Measurements from ENCODE around the gene EPHB1. TPM values are rescaled to one million over a fixed set of nuclear protein-coding genes. Genes with fewer than 3 reads are reported as not detected.

EPHB1 gene
- total RNA-seq, 1 donor from 2014 or later: 1.3 TPM

DNA sequence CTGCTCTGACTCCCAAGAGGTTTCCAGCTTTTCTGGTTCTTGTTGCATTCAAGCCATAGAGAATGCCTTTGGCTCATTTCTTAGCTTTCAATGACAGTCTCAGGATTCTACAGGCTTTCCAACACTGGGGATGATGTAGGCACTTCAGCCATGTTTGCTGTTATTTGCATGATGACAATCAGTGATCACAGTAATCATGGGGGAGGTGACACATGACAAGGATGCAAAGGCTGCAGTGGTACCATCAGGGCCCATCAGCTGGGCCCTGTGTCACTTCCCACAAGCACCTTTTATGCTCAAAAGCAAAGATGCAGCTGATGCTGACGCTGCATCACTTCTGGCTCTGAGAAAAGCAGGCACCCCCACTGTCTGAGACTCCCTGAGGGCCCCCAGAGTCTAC is 18.6 kb downstream of the EPHB1 start:
- DNase-seq (ENCODE audit: low spot score in 2 of 2, unreplicated experiment in 2 of 2): no peak
- no peak overlapping the region for H3K4me3 Mint-ChIP-seq
- H3K4me1 Mint-ChIP-seq: no peaks in the 10 kb centered on the region
- H3K9me3 Mint-ChIP-seq: no peaks in the 10 kb centered on the region
- H3K27me3 Mint-ChIP-seq (ENCODE audit: low read depth): peaks cover 43% of the 10 kb centered on the region
- no peaks in the 10 kb centered on the region for H3K36me3 Mint-ChIP-seq
- TF ChIP-seq, protein P1, sequence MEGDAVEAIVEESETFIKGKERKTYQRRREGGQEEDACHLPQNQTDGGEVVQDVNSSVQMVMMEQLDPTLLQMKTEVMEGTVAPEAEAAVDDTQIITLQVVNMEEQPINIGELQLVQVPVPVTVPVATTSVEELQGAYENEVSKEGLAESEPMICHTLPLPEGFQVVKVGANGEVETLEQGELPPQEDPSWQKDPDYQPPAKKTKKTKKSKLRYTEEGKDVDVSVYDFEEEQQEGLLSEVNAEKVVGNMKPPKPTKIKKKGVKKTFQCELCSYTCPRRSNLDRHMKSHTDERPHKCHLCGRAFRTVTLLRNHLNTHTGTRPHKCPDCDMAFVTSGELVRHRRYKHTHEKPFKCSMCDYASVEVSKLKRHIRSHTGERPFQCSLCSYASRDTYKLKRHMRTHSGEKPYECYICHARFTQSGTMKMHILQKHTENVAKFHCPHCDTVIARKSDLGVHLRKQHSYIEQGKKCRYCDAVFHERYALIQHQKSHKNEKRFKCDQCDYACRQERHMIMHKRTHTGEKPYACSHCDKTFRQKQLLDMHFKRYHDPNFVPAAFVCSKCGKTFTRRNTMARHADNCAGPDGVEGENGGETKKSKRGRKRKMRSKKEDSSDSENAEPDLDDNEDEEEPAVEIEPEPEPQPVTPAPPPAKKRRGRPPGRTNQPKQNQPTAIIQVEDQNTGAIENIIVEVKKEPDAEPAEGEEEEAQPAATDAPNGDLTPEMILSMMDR (IDR thresholded peaks at IDR 0.05; ENCODE audit: unreplicated experiment): no peak
- H3K27ac Mint-ChIP-seq: no peak overlapping the region

DNA sequence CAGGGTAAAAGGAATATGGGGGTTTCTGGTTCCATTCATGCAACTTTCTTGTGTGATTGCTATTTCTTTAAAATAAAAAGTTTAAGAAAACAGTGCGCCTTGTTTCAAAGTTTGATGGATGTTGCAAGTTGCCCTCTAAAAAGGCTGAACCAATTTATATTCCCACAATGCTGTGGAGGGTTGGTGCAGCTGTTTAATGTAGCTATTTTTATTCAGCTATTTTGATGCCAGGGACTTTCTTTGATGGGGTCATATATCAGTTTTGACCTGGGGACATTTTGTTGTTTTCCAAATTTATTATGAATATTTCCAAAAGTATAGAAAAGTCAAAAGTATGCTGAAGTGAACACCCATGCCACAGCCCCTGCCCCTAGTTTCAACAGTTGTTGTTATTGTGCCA is 20.5 kb downstream of the EPHB1 start:
- Mint-ChIP-seq H3K27ac (no peak overlapping the region), H3K9me3 (no peaks in the 10 kb centered on the region), H3K4me3 (no peak overlapping the region), H3K4me1 (no peaks in the 10 kb centered on the region), H3K36me3 (no peaks in the 10 kb centered on the region), H3K27me3 (ENCODE audit: low read depth) (peaks cover 41% of the 10 kb centered on the region)
- TF ChIP-seq, protein P1 (IDR thresholded peaks at IDR 0.05; ENCODE audit: unreplicated experiment): no peak
- DNase-seq (ENCODE audit: low spot score in 2 of 2, unreplicated experiment in 2 of 2): no peak

DNA sequence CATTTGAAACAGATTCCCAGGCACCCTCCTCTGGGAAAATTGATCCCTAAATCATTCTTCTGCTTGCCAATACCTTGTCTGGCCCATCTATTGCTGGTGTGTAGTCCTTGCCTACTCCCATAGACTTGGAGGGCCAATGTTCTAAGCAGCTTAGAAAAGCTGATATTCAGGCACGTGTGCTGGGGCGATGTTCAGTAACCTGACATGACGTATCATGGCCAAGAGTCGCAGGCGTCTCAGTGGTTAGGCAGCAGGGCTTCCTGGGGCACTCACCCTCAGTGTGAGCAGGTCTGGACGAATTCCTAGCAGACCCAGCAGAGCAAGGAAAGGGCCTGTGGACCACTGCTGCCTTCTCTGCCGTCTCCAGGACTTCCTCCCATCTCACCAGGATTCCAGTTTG is 21.6 kb downstream of the EPHB1 start:
- Mint-ChIP-seq H3K36me3 (no peaks in the 10 kb centered on the region), H3K4me3 (no peak overlapping the region), H3K27me3 (ENCODE audit: low read depth) (peaks cover 41% of the 10 kb centered on the region), H3K9me3 (no peaks in the 10 kb centered on the region), H3K4me1 (no peaks in the 10 kb centered on the region), H3K27ac (no peak overlapping the region)
- TF ChIP-seq, protein P1 (IDR thresholded peaks at IDR 0.05; ENCODE audit: unreplicated experiment): no peak
- DNase-seq (ENCODE audit: low spot score in 2 of 2, unreplicated experiment in 2 of 2): no peak

DNA sequence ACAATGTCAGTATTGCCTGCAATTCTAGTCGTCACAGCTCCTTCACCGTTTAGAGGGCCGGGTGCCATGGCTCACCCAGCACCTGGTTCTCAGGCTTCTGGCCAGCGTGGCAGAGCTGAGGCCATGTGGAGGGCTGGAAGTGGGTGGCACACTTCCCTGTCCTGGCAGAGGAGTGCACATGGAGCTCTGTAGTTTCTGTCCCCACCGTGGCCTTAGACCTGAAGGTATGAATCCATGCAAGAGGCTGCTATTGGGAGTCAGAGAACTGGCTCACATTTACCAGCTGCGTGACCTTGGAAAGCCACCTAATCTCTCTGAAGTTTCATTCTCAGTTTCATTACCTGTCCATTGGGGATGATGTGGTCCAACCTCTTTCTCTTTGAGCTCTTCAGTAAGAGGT is 22.2 kb downstream of the EPHB1 start:
- H3K36me3 Mint-ChIP-seq: no peaks in the 10 kb centered on the region
- H3K4me3 Mint-ChIP-seq: no peak overlapping the region
- no peaks in the 10 kb centered on the region for H3K9me3 Mint-ChIP-seq
- TF ChIP-seq, protein P1 (IDR thresholded peaks at IDR 0.05; ENCODE audit: unreplicated experiment): no peak
- no peak for DNase-seq (ENCODE audit: low spot score in 2 of 2, unreplicated experiment in 2 of 2)
- H3K4me1 Mint-ChIP-seq: no peaks in the 10 kb centered on the region
- no peak overlapping the region for H3K27ac Mint-ChIP-seq
- peaks cover 41% of the 10 kb centered on the region for H3K27me3 Mint-ChIP-seq (ENCODE audit: low read depth)

DNA sequence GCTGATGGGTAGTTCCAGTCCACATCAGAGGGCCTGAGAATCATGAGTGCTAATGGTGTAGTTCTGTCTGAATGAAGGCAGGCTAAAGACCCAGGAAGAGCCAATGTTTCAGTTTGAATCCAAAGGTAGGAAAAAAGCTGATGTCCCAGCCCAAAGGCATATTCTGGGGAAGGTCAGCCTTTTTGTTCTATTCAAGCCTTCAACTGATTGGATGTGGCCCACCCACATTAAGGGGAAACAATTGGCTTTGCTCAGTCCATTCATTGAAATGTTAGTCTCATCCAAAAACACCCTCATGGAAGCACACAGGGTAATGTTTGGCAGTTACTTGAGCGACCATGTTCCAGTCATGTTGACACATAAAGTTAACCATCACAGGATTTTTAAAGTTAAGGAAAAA is 25.9 kb downstream of the EPHB1 start:
- H3K4me3 Mint-ChIP-seq: no peak overlapping the region
- no peaks in the 10 kb centered on the region for H3K36me3 Mint-ChIP-seq
- TF ChIP-seq, protein P1 (IDR thresholded peaks at IDR 0.05; ENCODE audit: unreplicated experiment): no peak
- DNase-seq (ENCODE audit: low spot score in 2 of 2, unreplicated experiment in 2 of 2): no peak
- H3K27me3 Mint-ChIP-seq (ENCODE audit: low read depth): peaks cover 25% of the 10 kb centered on the region
- no peak overlapping the region for H3K27ac Mint-ChIP-seq
- no peaks in the 10 kb centered on the region for H3K9me3 Mint-ChIP-seq
- H3K4me1 Mint-ChIP-seq: no peaks in the 10 kb centered on the region

DNA sequence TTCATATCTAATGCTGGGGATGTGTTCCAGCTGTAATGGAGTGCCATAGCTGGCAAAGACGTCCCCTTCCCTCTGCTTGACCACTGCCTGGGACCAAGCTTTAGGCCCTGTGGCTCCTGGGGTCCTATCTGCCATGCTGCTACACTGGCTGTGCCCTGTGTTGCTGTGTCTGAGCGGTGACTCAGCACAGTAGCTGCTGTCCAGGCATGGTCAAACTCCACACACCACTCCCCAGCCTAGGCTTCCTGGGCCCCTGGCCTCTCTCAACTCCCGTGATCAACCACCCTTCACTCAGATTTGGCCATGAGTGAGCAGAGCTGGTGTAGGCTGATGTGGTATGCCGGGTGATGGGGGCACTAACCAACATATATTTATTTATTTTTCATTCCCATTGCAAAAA is 27.0 kb downstream of the EPHB1 start:
- no peaks in the 10 kb centered on the region for H3K9me3 Mint-ChIP-seq
- TF ChIP-seq, protein P1 (IDR thresholded peaks at IDR 0.05; ENCODE audit: unreplicated experiment): no peak
- no peak for DNase-seq (ENCODE audit: low spot score in 2 of 2, unreplicated experiment in 2 of 2)
- no peaks in the 10 kb centered on the region for H3K4me1 Mint-ChIP-seq
- H3K27ac Mint-ChIP-seq: no peak overlapping the region
- H3K36me3 Mint-ChIP-seq: no peaks in the 10 kb centered on the region
- H3K27me3 Mint-ChIP-seq (ENCODE audit: low read depth): peaks cover 21% of the 10 kb centered on the region
- no peak overlapping the region for H3K4me3 Mint-ChIP-seq
